ENCODE measurements around the gene TBC1D4.
"Not testable (repeated sequence)": the region's sequence is repeated elsewhere in the genome, so short reads cannot be mapped to it uniquely, and the experiment has no call there.

GRCh38 chr13:75273695-75274094, 208.3 kb downstream of the TBC1D4 start:
- TF ChIP-seq CTCF (IDR thresholded peaks at IDR 0.05 in 4 of 5, conservative IDR thresholded peaks at IDR 0.05 in 1 of 5); POLR2A (IDR thresholded peaks at IDR 0.05): not testable (repeated sequence)
